Small intestine (tissue), 4 donors: Measurements from ENCODE around the gene UPF1. TPM values are rescaled to one million over a fixed set of nuclear protein-coding genes. Genes with fewer than 3 reads are reported as not detected.

ENCODE experiments used
- polyA plus RNA-seq, 4 donors: library from polyadenylated mRNA; stranded (reverse) in 3 of 4; unstranded in 1 of 4; fragments of 200-250 nt in 3 of 4; fragments of 120-200 nt in 1 of 4; gene quantifications; one replicate each; pipeline versions ENCODE4 v1.2.1 to v1.2.3, GENCODE V29; 2013
- donor health status: healthy with polysubstance abuse.
- donor health status: Bipolar disorder and iron deficiency.
- donor health status: healthy.

Gene UPF1
- polyA plus RNA-seq, 4 donors = 37.6 to 55.1 (median 41.8) TPM

Other genes with a start within 250 kb of the UPF1 start
- 100 to 1,000 TPM in 1 of 4 donors, 10 to 100 TPM in 3; 46.1 to 102 (median 65.9) TPM for gene REX1BD, start 243.2 kb upstream of the UPF1 start, polyA plus RNA-seq
- gene CRLF1, start 225.2 kb upstream of the UPF1 start, polyA plus RNA-seq = 10 to 100 TPM in 1 of 4 donors, 1 to 10 TPM in 2, not detected in 1; 2.0 to 22.3 (median 6.5) TPM
- 1 to 10 TPM in 3 of 4 donors, not detected in 1; 1.3 to 8.5 (median 1.6) TPM for gene TMEM59L, start 219.1 kb upstream of the UPF1 start, polyA plus RNA-seq
- 1 to 10 TPM; 1.6 to 5.2 (median 3.5) TPM for gene KLHL26, start 194.9 kb upstream of the UPF1 start, polyA plus RNA-seq
- 10 to 100 TPM in 1 of 4 donors, 1 to 10 TPM in 3; 5.8 to 20.7 (median 6.7) TPM for gene CRTC1, start 148.3 kb upstream of the UPF1 start, polyA plus RNA-seq
- 1 to 10 TPM in 1 of 4 donors, under 1 TPM in 1, not detected in 2; 0.68 to 1.8 TPM for gene COMP, start 40.7 kb upstream of the UPF1 start, polyA plus RNA-seq
- gene CERS1, start 64.2 kb downstream of the UPF1 start, polyA plus RNA-seq = 1 to 10 TPM in 2 of 4 donors, not detected in 2; 1.2 to 1.5 TPM
- 100 to 1,000 TPM; 139 to 350 (median 270) TPM for gene COPE, start 87.4 kb downstream of the UPF1 start, polyA plus RNA-seq
- gene DDX49, start 87.8 kb downstream of the UPF1 start, polyA plus RNA-seq = 10 to 100 TPM; 32.5 to 51.4 (median 48.6) TPM
- gene HOMER3, start 109.3 kb downstream of the UPF1 start, polyA plus RNA-seq = 10 to 100 TPM in 2 of 4 donors, 1 to 10 TPM in 2; 1.6 to 13.0 (median 10.7) TPM
- 10 to 100 TPM; 23.0 to 63.5 (median 33.4) TPM for gene SUGP2, start 201.6 kb downstream of the UPF1 start, polyA plus RNA-seq
- 10 to 100 TPM; 17.4 to 25.1 (median 21.2) TPM for gene ARMC6, start 201.6 kb downstream of the UPF1 start, polyA plus RNA-seq
- 10 to 100 TPM in 1 of 4 donors, 1 to 10 TPM in 3; 5.6 to 19.6 (median 9.4) TPM for gene SLC25A42, start 232.0 kb downstream of the UPF1 start, polyA plus RNA-seq